H9 (cell line): ENCODE data around the gene HS6ST3. TPM values are rescaled to one million over a fixed set of nuclear protein-coding genes. Genes with fewer than 3 reads are reported as not detected.
A peak's percentile ranks its signal among the peaks of the same experiment; 100 is the strongest.

Experiments used
- DNase-seq: peaks from one replicate; pipeline ENCODE4 v3.0.0-alpha.2; 2017
- H2AFZ ChIP-seq: one replicate; pipeline ENCODE4 v1.6.1; 2013; ENCODE audit warnings: mild to moderate bottlenecking, low read length, control low read depth, moderate library complexity
- H2AK5ac ChIP-seq: 2 replicates; pipeline ENCODE4 v1.6.1; 2013; ENCODE audit warnings: low read length, control low read depth, mixed read lengths; ENCODE audit not compliant: insufficient read length
- H2BK120ac ChIP-seq: one replicate; pipeline ENCODE4 v1.6.1; 2013; ENCODE audit warnings: low read depth, mild to moderate bottlenecking, low read length, control low read depth, inconsistent platforms; ENCODE audit not compliant: poor library complexity, severe bottlenecking
- H2BK12ac ChIP-seq: 2 replicates; pipeline ENCODE4 v1.6.1; 2013; ENCODE audit warnings: low read length, control low read depth, mixed read lengths, low read depth; ENCODE audit not compliant: insufficient read length
- H2BK15ac ChIP-seq: 2 replicates; pipeline ENCODE4 v1.6.1; 2013; ENCODE audit warnings: low read depth, low read length, control low read depth
- H2BK20ac ChIP-seq: one replicate; pipeline ENCODE4 v1.6.1; 2013; ENCODE audit warnings: low read depth, mild to moderate bottlenecking, low read length, control low read depth, inconsistent platforms; ENCODE audit not compliant: poor library complexity, severe bottlenecking
- H2BK5ac ChIP-seq: 2 replicates; pipeline ENCODE4 v1.6.1; 2013; ENCODE audit warnings: low read length, control low read depth, mixed read lengths; ENCODE audit not compliant: insufficient read length
- H3K14ac ChIP-seq: 2 replicates; pipeline ENCODE4 v1.6.1; 2013; ENCODE audit warnings: low read length, control low read depth; ENCODE audit not compliant: insufficient read depth
- H3K18ac ChIP-seq: 2 replicates; pipeline ENCODE4 v1.6.1; 2013; ENCODE audit warnings: low read depth, mild to moderate bottlenecking, mixed read lengths, low read length, control low read depth; ENCODE audit not compliant: insufficient read length
- H3K23ac ChIP-seq: 2 replicates; pipeline ENCODE4 v1.6.1; 2013; ENCODE audit warnings: low read length, control low read depth, mixed read lengths, low read depth; ENCODE audit not compliant: insufficient read length
- H3K23me2 ChIP-seq: 2 replicates; pipeline ENCODE4 v1.6.1; 2013; ENCODE audit warnings: low read depth, mild to moderate bottlenecking, mixed read lengths, low read length, control low read depth; ENCODE audit not compliant: insufficient read length, poor library complexity, severe bottlenecking
- H3K27ac ChIP-seq: 2 replicates; pipeline ENCODE4 v1.5.1; 2013; ENCODE audit warnings: low read length, control low read depth, mixed read lengths, low read depth; ENCODE audit not compliant: insufficient read length
- H3K27me3 ChIP-seq: 2 replicates; pipeline ENCODE4 v1.6.1; 2013; ENCODE audit warnings: low read length, control low read depth, inconsistent platforms; ENCODE audit not compliant: insufficient read depth
- H3K4ac ChIP-seq: 2 replicates; pipeline ENCODE4 v1.6.1; 2013; ENCODE audit warnings: low read depth, mild to moderate bottlenecking, control low read depth, inconsistent platforms, low read length, moderate library complexity
- H3K4me1 ChIP-seq: 2 replicates; pipeline ENCODE4 v1.6.1; 2013; ENCODE audit warnings: low read length, control low read depth, inconsistent platforms; ENCODE audit not compliant: insufficient read depth
- H3K4me2 ChIP-seq: 2 replicates; pipeline ENCODE4 v1.6.1; 2013; ENCODE audit warnings: low read length, control low read depth, mixed read lengths; ENCODE audit not compliant: insufficient read length, insufficient read depth
- H3K56ac ChIP-seq: 2 replicates; pipeline ENCODE4 v1.6.1; 2013; ENCODE audit warnings: low read depth, mild to moderate bottlenecking, mixed read lengths, low read length, control low read depth; ENCODE audit not compliant: insufficient read length
- H3K79me1 ChIP-seq: 2 replicates; pipeline ENCODE4 v1.6.1; 2013; ENCODE audit warnings: low read depth, mild to moderate bottlenecking, moderate library complexity, low read length, control low read depth, inconsistent platforms; ENCODE audit not compliant: insufficient read depth, poor library complexity, severe bottlenecking
- H3K79me2 ChIP-seq: 2 replicates; pipeline ENCODE4 v1.6.1; 2013; ENCODE audit warnings: low read length, control low read depth, inconsistent platforms; ENCODE audit not compliant: insufficient read depth
- H3K9ac ChIP-seq: 2 replicates; pipeline ENCODE4 v1.6.1; 2013; ENCODE audit warnings: low read length, control low read depth, mixed read lengths; ENCODE audit not compliant: insufficient read length; ENCODE audit errors: extremely low read depth
- H3K9me3 ChIP-seq: one replicate; pipeline ENCODE4 v1.6.1; 2013; ENCODE audit warnings: low read depth, low read length, inconsistent platforms; ENCODE audit not compliant: control insufficient read depth
- H3T11ph ChIP-seq: one replicate; pipeline ENCODE4 v1.6.1; 2013; ENCODE audit warnings: mild to moderate bottlenecking, low read length, control low read depth, inconsistent platforms
- H4K20me1 ChIP-seq: one replicate; pipeline ENCODE4 v1.6.1; 2013; ENCODE audit not compliant: control insufficient read depth, insufficient read length, insufficient read depth
- H4K5ac ChIP-seq: 2 replicates; pipeline ENCODE4 v1.6.1; 2013; ENCODE audit warnings: low read depth, mild to moderate bottlenecking, mixed read lengths, low read length, control low read depth; ENCODE audit not compliant: insufficient read length
- H4K8ac ChIP-seq: replicated peaks from 2 replicates; pipeline ENCODE4 v1.6.1; 2013; ENCODE audit warnings: low read length, control low read depth, mixed read lengths, low read depth; ENCODE audit not compliant: insufficient read length
- H4K91ac ChIP-seq: 2 replicates; pipeline ENCODE4 v1.6.1; 2013; ENCODE audit warnings: low read depth, mild to moderate bottlenecking, moderate library complexity, mixed read lengths, low read length, control low read depth; ENCODE audit not compliant: insufficient read length
- H3K27ac Mint-ChIP-seq, 3 experiments: 2 replicates in 2 of 3; 3 replicates in 1 of 3; pipeline ENCODE4 v1.8.0; 2020 to 2021; ENCODE audit warnings: mixed read lengths in 3 of 3, mild to moderate bottlenecking in 1 of 3, moderate library complexity in 1 of 3
- H3K27me3 Mint-ChIP-seq: 2 replicates; pipeline ENCODE4 v1.8.0; 2021; ENCODE audit warnings: low read depth, mild to moderate bottlenecking, moderate library complexity, mixed read lengths
- H3K36me3 Mint-ChIP-seq, 3 experiments: 2 replicates in 2 of 3; 3 replicates in 1 of 3; pipeline ENCODE4 v1.8.0; 2020 to 2021; ENCODE audit warnings: low read depth in 3 of 3, mixed read lengths in 3 of 3; ENCODE audit not compliant: insufficient read depth in 1 of 3
- H3K4me1 Mint-ChIP-seq, 2 experiments: 2 replicates each; pipeline ENCODE4 v1.8.0; 2020; ENCODE audit warnings: mixed read lengths in 2 of 2
- H3K4me3 Mint-ChIP-seq, 2 experiments: 2 replicates in 1 of 2; 3 replicates in 1 of 2; pipeline ENCODE4 v1.8.0; 2020 to 2021; ENCODE audit warnings: mild to moderate bottlenecking in 2 of 2, mixed read lengths in 2 of 2, moderate library complexity in 1 of 2
- H3K9me3 Mint-ChIP-seq, 2 experiments: 2 replicates in 1 of 2; 3 replicates in 1 of 2; pipeline ENCODE4 v1.8.0; 2020; ENCODE audit warnings: mild to moderate bottlenecking in 2 of 2, mixed read lengths in 2 of 2, moderate library complexity in 1 of 2
- CTCF ChIP-seq: fragments of 200-600 bp; sonication (generic); conservative IDR thresholded peaks from 3 replicates; pipeline ENCODE4 v1.8.0; 2021; ENCODE audit warnings: antibody characterized with exemption, mild to moderate bottlenecking
- whole genome bisulfite sequencing: extraction: QIAGEN DNeasy Blood & Tissue Kit; methylation state at CpG from one replicate; pipeline ENCODE4 v1.1.7; 2013; ENCODE audit warnings: missing lambda C conversion rate, low lambda C conversion rate, mixed read lengths; ENCODE audit not compliant: insufficient read length; ENCODE audit errors: extremely low coverage; 5-methylcytosine and 5-hydroxymethylcytosine counted together
- total RNA-seq: library from RNA; stranded (reverse); gene quantifications from 2 replicates; pipeline ENCODE4 v1.2.1, GENCODE V29; 2021

Gene HS6ST3
- total RNA-seq, 1 experiment from 2014 or later, result 0.44 TPM

- Histone ChIP-seq H2BK15ac (no peak overlapping the region), H3K23me2 (no peaks in the 10 kb centered on the region), H2BK5ac (no peak overlapping the region), H3K79me2 (no peaks in the 10 kb centered on the region), H3K27ac (no peak overlapping the region), H2BK12ac (no peak overlapping the region), H4K20me1 (no peaks in the 10 kb centered on the region), H2BK20ac (no peak overlapping the region), H4K5ac (no peak overlapping the region), H2AFZ (no peak overlapping the region), H4K8ac (no peak overlapping the region), H2AK5ac (no peak overlapping the region), H4K91ac (no peak overlapping the region), H3K56ac (no peak overlapping the region), H3K4ac (no peak overlapping the region), H3K18ac (no peak overlapping the region), H3K27me3 (no peaks in the 10 kb centered on the region), H3K79me1 (no peaks in the 10 kb centered on the region), H3K23ac (no peak overlapping the region), H3K4me1 (no peaks in the 10 kb centered on the region; the same call in 1 of the 2 replicates), H3K9ac (no peak overlapping the region), H3K14ac (no peak overlapping the region), H3K9me3 (no peaks in the 10 kb centered on the region), H3K4me2 (no peak overlapping the region), H3T11ph (no peak overlapping the region), H2BK120ac (no peak overlapping the region)
- no CpG with 5 or more reads among the region's 2 CpGs for WGBS
- peaks cover 0 to 2% of the 10 kb centered on the region in 2 experiments; a peak in 1 of 5 replicates for H3K9me3 Mint-ChIP-seq
- H3K27me3 Mint-ChIP-seq, result no peaks in the 10 kb centered on the region; the same call in 1 of the 2 replicates
- peak overlapping the region in 2 of 3 experiments; percentile 72 to 85; a peak in 2 of 7 replicates for H3K27ac Mint-ChIP-seq
- H3K4me1 Mint-ChIP-seq, result peaks cover 4 to 9% of the 10 kb centered on the region in 2 experiments; a peak in 3 of 4 replicates
- no peak for TF ChIP-seq CTCF
- peaks cover 0 to 2% (median 0%) of the 10 kb centered on the region in 3 experiments; a peak in 2 of 7 replicates for H3K36me3 Mint-ChIP-seq
- DNase-seq, result peak; percentile 33
- no peak overlapping the region for H3K4me3 Mint-ChIP-seq
These were observed 298.7 kb downstream of the HS6ST3 start for GRCh38 chr13:96388598-96388997.
